NOMO-1 treated with DMSO at 0.1 percent for 48 hours (cell line): ENCODE results near the gene ZNHIT2.
"Not testable (repeated sequence)": the region's sequence is repeated elsewhere in the genome, so short reads cannot be mapped to it uniquely, and the experiment has no call there.

ENCODE experiments used
- DNase-seq: peaks from one replicate; lab custom pipeline; 2025; ENCODE audit not compliant: unreplicated experiment; lab: John Stamatoyannopoulos, UW

The ZNHIT2 gene

GRCh38 chr11:65121447-65121864 is 4.0 kb upstream of the ZNHIT2 start:
- peak; percentile 17 for DNase-seq

GRCh38 chr11:65120831-65121230 is 3.3 kb upstream of the ZNHIT2 start:
- DNase-seq, result no peak

- no peak for DNase-seq
Observed at GRCh38 chr11:65119670-65119995, 2.1 kb upstream of the ZNHIT2 start.

- DNase-seq, result not testable (repeated sequence)
Observed at GRCh38 chr11:65118891-65119669, 1.6 kb upstream of the ZNHIT2 start.

- no peak for DNase-seq
Observed at GRCh38 chr11:65118097-65118837, 766 bp upstream of the ZNHIT2 start.

- DNase-seq, result no peak
Observed at GRCh38 chr11:65116370-65117205, 913 bp downstream of the ZNHIT2 start.

GRCh38 chr11:65115361-65116082 is 2.0 kb downstream of the ZNHIT2 start:
- no peak for DNase-seq

GRCh38 chr11:65114538-65115171 is 2.8 kb downstream of the ZNHIT2 start:
- DNase-seq, result no peak

- DNase-seq, result no peak
Observed at GRCh38 chr11:65113839-65114238, 3.7 kb downstream of the ZNHIT2 start.

GRCh38 chr11:65113361-65113756 is 4.1 kb downstream of the ZNHIT2 start:
- no peak for DNase-seq

- peak; percentile 51 for DNase-seq
Observed at GRCh38 chr11:65112546-65113360, 4.7 kb downstream of the ZNHIT2 start.

GRCh38 chr11:65111744-65112545 is 5.6 kb downstream of the ZNHIT2 start, which contains the start of gene TM7SF2:
Gene TM7SF2 (plus strand): TSS chr11:65111872. CDS start chr11:65112016, 144 bp downstream.
- peak; percentile 89 for DNase-seq

- no peak for DNase-seq
Observed at GRCh38 chr11:65111159-65111743, 6.2 kb downstream of the ZNHIT2 start.

- DNase-seq, result peak; percentile 67
Observed at GRCh38 chr11:65110354-65110861, 7.1 kb downstream of the ZNHIT2 start.

- DNase-seq, result no peak
Observed at GRCh38 chr11:65109231-65110198, 8.0 kb downstream of the ZNHIT2 start.

GRCh38 chr11:65108469-65109123 is 8.9 kb downstream of the ZNHIT2 start:
- DNase-seq, result no peak
